Left forelimb (tissue), 1 donor: ENCODE results near the gene ERC2.
"Not testable (repeated sequence)": the region's sequence is repeated elsewhere in the genome, so short reads cannot be mapped to it uniquely, and the experiment has no call there.

Source experiments
- DNase-seq: peaks from one replicate; pipeline ENCODE4 v3.0.0-alpha.2; 2018; ENCODE audit warnings: low spot score

ERC2 gene

DNA sequence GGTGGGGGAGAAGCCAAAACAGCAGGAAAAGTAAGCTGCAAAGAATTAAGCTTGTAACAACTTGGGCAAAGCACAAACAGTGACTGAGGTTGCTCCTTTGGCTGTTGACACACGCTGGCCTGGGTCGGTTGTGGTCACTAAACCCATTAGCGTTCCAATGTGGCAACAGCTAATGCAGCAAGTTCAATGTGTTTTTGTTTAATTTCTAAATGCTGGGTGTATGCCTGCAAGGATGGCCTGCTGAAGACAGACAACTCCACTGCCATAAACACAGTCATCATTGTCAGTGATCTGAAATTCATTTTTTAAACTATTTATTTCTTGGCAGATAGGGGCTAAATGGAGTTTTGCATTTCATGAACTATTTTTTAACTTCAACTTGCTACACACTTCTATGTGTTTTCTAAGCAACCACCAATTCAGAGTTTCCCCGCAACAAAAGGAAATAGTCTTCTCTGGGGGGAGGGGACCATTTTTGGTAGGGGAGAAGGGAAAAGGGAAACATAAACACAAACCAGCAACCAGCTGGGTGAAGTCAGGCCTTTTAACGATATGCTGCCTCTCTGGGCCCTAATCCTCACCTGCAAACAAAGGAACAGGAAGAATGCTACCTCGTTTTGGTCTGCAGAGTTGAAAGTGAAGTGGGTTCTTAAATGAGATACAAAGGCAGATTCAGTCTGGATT lies 946.4 kb downstream of the ERC2 start:
- no peak for DNase-seq

DNA sequence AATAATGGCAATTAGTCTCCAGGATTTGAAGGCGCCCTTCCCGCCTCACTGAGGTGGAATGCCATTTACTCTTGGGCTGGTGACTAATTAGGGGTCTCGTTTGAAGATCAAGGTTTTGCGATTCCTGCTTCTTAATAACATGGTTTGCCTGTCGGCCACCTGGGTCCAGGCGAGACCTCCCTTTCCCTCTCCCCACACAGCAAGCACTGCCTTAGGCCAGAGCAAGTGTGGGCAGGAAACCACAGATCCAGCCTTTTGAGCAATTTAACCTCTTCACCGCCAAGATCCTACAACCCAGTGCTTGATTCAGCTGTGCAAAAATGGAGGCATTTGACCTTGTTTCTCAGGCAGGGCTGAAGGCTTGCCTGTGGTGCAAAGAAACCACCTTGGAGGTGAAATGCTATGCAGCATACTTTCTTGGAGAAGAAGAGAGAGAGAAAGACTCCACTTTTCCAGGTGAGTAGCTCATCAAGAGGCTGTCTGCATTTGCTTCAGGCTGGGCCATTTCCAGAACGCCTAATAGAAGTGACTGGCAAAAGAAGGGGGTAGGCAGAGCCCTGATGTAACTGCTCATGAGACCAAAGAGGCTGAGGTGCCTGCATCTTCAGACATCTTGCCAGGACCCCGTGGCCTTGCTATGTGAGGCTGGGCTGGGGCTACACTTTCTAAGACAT lies 947.1 kb downstream of the ERC2 start:
- DNase-seq: no peak

DNA sequence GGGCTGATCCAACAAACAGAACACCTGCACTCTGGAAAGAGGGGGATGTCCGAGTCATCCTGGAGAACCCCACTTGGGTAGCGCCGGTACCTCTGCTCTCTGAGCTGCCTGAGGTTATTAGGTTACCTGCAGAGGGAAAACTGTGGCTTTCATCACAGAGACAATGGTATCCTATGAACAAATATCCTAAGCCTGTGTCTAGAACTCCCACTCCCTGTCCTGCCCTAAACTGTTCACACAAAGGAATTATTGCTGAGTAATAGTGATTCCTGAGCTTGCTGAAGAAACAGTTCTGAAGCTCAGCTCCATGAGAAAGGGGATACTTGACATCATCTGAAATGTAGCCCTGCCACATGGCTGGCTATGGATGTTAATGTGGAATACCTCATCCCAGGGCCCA lies 949.2 kb downstream of the ERC2 start:
- no peak for DNase-seq

DNA sequence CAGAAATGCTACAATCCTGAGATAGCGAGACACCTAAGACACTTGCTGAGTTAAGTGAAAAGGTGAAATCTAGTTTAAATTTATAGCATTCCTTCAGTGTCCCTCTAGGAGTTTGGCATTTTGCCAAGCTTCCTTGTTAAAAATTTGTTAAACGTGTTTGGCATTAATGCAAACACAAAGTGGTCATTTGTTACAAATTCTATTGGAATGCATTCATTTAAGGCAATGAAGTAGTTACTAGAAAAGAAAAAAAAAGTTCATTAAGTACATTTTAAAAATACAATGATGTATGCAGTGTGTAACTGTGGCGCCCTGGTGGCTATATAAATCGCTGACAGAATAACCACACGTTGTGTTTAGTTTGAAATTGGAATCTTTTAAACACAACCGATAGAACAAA lies 949.8 kb downstream of the ERC2 start:
- no peak for DNase-seq

DNA sequence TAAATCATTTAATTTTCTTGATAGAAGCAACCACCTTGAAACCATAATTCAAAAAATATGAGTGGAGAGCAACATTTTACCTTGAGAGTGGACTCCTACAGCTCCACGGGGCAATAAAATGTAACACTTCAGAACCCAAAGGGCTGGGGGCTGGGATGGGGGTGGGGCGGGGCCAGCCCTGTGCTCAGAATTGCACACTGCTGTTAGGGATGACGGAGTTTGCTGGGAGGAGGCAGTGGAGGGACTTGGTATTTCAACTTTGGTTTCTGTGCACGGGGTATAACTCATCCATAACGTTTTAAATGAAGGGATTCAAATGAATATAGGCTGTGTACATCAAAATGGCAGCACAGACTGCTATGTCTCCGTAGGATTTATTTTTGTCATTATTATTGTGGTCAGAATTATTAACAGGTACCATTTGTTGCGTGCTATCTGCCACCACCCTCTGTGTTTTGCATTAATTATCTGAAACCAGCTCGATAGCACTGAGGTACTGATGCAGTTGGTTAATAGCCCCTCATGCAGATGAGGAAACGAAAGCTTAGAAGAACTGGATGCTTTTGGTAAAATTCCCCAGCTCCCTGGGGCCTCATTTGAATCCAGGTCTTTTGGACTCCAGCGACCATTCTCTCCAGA lies 951.8 kb downstream of the ERC2 start:
- DNase-seq: no peak

DNA sequence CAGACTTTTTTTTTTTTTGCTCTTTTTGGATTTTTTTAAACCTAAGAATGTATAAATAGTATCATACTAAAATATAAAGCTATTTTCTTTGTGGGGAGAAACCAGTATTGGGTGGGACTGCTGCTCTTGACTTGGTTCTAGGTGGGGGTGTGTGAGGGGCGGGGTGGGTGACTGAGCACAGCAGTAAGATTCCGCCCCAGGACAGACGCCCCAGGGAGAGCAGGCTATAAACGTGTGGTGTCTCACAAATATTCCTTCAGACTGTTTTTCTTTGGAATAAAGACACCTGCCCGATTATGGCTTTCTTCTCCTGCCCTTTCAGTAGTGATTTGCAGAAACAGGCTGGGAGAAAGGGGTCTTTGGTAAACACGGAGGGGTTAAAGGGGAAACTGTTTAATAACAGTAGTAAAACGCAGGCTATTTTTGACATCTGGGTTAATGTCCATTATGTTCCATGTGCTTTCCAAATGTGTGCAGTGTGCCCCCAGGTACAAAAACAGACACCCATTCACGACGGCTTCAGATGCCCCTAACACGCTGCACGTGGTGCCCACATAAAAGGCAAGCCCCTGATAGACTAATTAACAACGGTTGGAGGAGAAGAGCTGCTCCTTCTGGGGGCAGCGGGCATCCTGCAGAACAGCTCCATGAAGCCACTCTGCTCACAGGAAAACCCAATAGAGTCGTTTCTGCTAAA lies 952.6 kb downstream of the ERC2 start:
- no peak for DNase-seq

DNA sequence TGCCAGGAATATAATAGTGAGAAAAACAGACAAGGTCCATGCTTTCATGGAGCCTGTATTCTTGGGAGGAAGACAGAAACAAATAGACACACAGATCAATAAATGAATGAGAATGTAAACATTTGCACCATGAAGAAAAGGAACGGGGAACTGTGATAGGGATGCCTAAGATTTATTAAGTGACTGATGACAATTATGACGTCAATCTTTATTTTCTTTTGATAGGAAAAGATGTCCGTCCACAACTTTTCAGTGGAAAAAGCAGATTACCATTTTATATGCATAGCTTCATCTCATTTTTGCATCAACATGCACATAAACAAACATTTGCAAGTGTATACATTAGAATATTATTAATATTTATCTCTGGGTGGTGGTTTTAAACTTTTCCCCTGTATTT lies 953.3 kb downstream of the ERC2 start:
- no peak for DNase-seq

DNA sequence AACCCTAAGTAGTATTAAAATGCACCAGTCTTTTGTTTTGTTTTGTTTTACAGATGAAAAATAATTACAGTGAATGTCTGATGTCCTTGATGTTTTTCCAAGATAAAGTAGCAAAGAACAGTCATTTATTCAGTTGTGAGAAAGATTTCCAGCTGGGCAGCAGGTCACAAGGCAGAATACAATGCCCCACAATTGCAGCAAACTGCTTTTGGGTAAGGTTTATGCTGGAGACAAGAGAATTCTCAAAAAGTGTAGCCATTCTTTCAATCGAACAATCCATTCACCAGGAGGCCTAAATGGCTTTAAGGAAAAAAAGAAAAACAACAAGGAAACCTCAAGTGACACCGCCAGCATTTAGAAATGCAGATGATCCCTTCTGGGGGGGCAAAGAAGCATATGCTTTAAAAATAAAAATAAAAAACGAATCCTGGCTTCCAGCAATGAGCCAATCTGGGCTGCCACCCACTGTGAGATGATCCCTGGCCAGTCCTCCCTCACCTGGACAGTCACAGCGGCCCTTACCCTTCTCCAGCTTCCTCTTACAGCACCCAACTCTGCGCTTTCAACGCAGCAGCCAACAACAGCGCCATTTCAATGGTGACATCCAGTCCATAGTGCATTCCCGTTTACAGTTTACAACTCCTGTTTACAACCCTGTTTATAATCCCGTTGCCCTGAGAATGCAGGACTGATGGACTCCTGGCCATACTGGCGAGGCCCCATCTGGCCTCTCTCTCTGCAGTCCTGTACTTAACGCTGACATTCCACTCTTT lies 955.5 kb downstream of the ERC2 start:
- no peak for DNase-seq

DNA sequence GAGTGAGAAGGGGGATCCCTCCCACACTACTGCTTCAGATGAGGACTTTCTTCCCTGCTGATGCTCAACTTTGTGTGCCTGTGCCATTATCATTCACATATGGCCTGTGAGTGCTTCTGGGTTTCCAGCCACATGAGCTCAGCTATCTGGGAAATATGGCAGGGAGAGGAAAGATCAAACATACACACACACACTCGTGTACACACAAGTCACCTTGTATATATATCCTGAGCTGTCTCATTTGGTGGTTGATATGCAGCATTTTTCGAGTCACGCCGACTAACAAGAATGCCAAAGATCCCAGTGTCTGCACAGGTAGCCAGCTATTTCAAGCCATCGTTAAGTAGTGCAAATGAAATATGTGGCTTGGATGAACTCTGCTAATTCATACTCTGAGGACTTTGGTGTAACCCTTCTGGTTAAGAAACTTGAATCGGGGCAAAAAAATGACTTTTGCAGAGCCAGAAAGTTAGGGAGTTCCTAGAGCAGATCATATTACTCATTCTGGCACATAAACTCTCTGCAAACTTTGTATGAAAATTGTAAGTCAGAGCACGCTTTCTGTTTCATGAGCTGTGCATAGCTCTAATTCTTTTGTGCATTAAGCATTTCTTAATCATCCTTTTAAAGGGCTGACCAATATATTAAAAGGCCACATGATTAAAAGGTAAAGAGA lies 956.2 kb downstream of the ERC2 start:
- DNase-seq: no peak

DNA sequence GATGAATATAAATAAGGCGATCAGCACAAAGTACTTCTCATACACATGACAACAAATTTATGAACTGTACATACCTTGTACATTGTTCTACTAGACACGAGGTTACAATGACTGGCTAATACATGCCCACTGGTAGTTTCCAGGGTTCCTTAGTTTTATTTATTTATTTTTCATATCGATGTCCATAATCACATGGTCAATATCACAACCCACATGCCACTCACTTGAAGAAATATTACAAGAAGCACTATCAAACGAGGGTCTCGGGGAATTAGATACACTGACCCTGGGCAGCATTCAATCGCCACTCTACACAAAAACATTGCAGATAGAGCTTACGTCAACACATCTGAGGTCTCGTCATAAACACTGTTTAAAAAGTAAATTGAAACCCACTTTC lies 959.9 kb downstream of the ERC2 start:
- DNase-seq: no peak

DNA sequence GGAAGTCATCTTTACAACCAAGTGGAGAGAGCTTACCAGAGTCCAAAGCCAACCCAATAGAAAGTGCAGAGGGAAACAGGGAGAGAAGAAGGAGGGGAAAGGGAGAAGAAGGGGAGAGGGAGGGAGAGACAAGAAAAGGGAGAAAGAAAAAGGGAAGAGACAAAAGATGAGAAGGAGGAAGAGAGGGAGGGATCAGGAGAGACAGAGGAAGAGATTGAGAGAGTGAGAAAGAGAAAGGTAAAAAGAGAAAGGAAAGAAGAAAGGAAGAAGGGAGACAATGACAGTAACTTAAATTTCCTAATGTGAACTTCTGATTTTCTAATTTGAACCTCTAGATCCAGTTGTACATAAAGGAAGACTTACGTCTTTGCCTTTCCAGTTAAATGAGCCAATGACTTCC lies 960.5 kb downstream of the ERC2 start:
- no peak for DNase-seq

DNA sequence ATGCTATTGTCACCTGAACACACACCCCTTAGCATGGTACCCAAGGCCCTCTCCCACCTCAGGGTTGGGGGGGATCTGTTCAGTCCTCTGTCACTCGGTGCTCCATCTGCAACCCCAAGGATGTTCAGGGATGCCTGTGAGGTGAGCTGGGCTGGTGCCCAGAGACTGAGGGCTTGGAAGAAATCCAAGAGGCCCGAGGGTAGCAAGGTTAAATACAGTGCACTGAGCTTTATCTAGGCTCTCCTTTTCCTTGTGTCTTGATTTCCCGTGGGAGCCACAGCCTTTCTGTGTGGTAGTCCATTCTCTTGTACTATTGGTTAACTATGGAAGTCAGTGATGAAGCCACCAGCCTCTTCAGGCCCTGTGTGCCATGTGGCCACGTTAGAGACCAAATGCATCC lies 962.5 kb downstream of the ERC2 start:
- no peak for DNase-seq

DNA sequence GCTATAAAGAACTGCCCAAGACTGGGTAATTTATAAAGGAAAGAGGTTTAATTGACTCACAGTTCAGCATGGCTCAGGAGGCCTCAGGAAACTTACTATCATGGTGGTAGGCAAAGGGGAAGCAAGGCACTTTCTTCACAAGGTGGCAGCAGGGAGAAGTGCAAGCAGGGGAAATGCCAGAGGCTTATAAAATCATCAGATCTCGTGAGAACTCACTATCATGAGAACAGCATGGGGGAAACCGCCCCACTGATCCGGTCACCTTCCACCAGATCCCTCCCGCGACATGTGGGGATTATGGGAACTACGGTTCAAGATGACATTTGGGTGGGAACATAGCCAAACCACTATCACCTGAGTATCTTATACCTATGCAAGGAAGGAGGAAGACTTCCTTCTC lies 963.2 kb downstream of the ERC2 start:
- DNase-seq: not testable (repeated sequence)

DNA sequence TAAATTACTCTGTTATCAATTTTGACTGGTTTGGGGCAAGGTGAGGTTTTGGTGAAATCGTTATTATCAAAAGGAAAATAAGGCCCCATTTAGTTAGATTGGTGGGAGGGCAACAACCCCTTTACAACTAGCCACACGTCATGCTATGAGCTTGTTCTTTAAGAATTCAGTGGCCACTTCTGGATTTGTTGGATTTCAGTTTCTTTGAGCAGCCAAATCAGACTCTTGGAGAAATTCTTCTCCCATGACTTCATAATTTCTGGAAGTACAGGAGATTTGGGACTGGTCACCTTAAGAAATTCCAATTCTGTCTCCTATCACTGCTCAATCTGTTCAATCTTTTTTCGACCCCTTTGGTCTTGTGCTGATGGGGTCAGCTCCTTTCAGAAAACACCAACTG lies 966.4 kb downstream of the ERC2 start:
- DNase-seq: no peak

DNA sequence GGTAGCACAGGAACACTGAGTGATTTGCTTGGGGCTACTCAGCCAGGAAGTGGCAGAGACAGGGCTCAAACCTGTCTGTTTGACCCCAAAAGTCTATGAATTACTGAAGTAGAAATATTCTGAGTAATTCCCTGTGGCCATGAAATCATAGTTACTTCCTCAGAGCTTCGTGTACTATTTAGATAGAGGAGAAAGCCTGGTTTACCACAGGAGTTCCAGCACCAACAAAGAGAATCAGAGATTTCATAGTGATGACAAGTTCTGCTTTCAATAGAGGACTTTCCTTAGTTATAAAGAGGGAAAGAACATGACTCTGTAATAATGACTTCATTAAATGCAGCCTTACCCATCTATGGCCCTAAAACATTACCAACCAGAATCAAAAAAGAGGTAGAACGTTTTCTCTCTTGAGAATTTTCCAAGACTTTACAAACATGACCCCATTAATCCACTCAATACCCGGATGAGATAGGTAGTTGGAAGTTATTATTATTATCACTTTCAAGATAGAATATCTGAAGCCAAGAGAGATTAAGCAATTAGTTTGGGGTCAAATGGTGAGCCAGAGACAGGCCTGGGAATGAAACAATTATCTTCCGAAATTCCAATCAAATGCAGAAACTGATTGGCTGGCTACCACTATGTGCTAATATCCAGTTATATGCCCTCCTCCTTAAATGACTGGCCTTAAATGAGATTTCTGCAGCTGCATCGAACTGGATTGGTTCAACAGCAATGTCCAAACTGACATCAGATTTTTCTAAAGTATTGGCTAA lies 967.5 kb downstream of the ERC2 start:
- DNase-seq: no peak

DNA sequence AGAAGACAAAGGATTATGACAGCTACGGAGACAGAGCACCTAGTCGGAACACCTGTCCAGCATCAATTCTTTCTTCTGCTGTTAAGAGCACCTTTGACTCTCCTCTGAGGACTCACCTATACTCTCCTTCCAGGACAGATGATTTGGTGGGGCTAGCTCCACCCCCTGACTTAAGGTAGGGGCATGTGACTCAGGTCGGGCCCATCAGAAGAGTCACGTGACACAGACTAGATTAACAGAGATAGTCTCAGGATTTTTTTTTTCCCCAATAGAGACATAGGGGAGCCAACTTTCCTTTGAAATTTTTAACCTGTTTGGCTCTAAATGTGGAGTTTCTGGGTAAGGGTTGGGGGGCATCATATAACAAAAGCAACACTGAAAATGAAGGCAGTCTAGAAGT lies 969.7 kb downstream of the ERC2 start:
- no peak for DNase-seq

DNA sequence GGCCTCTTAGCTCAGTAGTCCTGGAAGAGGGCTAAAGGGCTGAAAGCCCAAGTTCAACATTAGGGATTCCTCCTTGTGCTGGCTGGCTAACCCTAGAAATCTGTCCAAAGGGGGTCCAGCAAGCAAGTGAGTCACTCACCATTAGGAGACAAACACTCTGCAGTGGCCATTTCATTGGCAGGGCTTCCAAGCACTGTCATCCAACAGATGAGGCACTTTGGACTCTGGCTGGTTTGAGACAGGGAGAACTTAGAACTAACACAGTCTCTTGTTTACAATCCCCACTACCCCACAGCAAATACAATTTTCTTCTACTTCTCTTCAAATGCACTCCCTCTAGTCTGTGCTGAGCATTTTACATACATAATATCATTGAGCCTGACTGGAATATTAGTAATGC lies 971.0 kb downstream of the ERC2 start:
- no peak for DNase-seq

DNA sequence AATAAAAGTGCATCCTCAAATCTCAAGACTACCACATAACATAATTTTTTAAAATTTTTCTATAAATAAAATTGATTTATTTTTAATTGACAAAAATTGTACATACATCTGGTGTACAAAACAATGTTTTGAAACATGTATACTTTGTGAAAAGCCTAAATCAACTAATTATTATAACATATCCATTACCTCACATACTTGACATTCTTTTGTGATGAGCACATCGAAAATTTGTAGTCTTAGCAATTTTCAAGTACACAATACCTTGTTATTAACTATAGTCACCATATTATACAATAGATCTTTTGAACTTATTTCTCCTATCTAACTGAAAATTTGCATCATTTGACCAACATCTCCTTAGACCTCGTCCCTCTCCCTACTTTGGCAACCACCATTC lies 973.3 kb downstream of the ERC2 start:
- no peak for DNase-seq

DNA sequence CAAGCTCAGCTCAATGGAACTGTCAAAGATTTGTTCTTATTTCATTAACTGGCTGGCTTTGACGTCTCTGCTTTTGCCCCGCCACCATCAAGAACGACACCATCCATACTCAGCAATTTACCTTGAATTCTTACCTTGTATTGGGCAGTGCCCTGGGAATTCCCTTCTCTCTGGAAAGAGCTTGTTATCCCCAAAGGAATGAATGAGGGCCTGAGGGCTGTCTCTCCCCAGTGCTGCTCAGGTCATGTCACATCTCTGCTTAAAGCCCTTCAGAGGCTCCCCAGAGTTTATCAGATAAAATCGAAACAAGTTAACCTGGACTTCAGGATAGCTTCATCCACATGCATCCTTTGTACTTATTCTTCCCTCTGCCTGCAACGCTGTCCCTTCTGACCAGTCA lies 975.3 kb downstream of the ERC2 start:
- DNase-seq: no peak

DNA sequence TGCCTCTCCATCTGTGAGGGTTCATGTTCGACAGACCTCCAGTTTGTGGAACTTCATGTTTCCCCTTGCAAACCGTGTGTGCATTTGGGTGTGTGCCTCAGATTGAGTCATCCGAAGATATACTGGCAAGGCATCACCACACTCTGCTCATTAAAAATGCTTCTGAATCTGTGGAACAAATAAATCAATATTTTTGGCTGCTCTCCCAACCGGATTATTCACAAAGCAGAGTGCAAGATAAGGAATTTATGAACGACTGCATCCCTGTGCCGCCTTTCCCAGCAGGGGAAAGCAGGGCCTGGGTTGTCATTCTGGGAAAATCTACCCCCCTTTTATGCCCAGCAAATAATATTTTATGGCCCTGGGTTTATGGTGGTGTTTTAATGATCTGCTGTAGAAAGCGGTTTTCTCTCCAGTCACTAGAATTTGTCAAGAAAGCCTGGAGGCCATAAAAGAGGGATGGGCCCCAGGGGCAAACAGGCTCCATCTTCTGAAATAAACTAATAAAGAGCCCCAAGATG lies 976.9 kb downstream of the ERC2 start:
- DNase-seq: no peak
